Measurements from ENCODE around the gene FAM193A.
"Not testable (repeated sequence)": the region's sequence is repeated elsewhere in the genome, so short reads cannot be mapped to it uniquely, and the experiment has no call there.

Gene FAM193A

GRCh38 chr4:2728221-2728620, 191.8 kb downstream of the FAM193A start:
- no peak for DNase-seq (ENCODE audit: low read depth)

DNA sequence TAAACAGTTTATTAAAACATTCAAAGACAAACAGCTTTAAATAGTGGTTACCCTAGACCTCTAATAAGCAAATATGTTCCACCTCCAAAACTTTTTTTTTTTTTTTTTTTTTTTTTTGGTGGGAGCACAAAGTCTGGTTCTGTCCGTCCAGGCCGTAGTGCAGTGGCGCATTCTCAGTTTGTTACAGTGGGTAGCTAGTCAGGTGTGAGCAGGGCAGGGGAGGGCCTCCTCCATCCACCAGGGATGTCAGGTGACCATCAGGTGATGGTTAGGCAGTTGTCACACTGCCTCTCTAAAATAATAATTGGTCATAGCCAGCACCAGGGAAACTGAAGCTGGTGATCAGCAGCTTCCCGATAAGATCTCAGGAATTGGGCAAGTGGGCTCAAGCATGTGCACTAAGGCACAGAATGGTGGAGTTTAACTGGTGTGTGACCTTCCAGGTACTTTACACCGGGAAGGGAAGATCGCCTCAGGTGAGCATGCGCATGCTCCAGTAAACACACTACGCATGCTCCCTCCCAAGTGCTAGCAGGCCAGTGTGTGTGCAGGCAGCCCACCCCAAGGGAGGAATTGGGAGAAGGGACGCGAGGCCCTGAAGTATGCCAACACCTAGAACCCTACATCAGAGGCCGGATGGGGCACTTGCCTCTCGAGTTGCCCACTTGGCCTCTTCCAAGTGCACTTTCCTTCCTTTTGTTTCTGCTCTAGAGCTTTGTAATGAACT, 192.5 kb downstream of the FAM193A start:
- no peak for DNase-seq (ENCODE audit: low read depth)

GRCh38 chr4:2729533-2729875, 193.1 kb downstream of the FAM193A start:
- no peak for DNase-seq (ENCODE audit: low read depth)

- no peak for DNase-seq (ENCODE audit: low read depth)
These were observed 195.5 kb downstream of the FAM193A start for GRCh38 chr4:2731907-2732317.

DNA sequence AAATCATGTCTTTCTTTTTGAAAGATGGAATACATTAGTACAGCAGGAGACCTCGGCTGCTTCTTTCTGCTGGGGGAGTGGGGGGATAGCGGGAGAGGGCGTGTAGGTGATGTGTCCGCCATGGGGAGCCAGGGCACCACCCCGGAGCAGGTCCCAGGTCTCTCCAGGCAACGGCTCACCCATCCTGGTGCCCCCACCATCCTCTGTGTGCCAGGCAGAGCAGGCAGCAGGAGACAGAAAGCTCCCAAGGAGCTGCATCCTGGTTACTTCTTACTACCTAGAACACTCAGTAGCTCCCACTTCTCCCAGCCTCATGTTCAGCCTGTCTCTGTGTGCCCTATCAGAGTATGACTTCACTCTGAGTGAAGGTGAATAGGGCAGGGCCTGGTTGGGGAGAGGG, 196.1 kb downstream of the FAM193A start:
- DNase-seq (ENCODE audit: low read depth), result no peak

GRCh38 chr4:2733001-2733843, 196.8 kb downstream of the FAM193A start:
- DNase-seq (ENCODE audit: low read depth), result no peak

DNA sequence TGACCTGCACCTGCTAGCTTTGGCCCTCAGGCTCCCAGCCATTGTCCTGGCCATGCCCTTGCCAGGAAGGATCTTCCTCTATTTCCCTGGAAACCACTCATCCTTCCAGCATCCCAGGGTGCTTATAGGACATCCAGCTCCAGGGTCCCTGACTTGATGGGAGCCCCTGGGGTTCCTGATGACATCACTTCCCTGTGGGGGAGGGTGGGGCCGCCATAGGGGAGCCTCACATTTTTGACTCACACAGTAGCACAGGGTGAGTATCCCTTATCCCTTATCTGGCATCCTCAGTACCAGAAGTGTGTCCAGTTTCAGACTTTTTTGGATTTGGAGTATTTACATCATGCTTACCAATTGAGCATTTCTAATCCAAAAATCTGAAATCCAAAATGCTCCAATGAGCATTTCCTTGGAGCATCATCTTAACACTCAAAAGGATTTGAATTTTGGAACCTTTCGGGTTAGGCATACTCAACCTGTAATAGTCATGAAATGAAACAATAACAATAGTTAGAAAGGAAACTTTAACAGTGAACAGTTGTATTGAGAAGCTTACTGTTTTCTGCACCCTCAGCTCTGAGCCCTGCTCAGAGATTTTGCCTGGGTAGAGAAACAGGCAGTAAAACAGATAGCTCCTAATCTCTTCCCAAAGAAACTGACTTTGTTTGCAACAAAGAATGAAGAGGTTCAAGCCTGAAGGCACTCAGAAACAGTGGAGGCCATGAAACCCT, 197.6 kb downstream of the FAM193A start:
- no peak for DNase-seq (ENCODE audit: low read depth)

DNA sequence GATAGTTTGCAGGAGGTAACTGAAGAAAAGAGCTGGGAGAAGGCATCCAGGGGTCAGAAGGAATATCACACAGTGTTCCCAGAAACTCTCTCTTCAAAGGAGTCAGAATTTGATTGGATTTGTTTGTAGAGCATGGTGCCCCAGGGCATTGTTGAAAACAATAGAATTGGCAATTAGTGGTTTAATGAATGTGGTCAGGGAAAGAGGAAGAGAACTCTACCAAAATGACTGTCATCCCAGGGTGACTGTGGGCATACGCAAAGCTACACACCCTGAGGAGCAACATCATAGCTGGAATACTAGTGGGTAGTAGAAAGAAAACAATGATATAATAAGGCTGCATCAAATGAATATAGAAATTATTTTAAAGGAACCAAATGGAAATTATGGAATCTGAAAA, 198.2 kb downstream of the FAM193A start:
- DNase-seq (ENCODE audit: low read depth), result no peak

GRCh38 chr4:2735869-2736268, 199.4 kb downstream of the FAM193A start:
- no peak for DNase-seq (ENCODE audit: low read depth)

DNA sequence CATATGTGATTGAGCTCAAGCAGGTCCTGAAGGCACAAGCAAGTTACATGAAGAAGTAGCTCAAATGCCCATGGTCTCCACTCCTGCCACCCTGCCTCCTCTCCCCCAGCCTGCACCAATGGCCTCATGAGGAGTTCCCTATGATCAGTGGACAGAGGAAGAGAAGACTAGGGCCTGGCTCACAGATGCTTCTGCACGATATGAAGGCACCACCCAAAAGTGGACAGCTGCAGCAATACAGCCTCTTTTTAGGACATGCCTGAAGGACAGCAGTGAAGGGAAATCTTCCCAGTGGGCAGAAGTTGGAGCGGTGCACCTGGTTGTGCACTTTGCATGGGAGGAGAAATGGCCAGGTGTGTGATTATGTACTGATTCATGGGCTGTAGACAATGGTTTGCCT, 201.8 kb downstream of the FAM193A start:
- not testable (repeated sequence) for DNase-seq (ENCODE audit: low read depth)

DNA sequence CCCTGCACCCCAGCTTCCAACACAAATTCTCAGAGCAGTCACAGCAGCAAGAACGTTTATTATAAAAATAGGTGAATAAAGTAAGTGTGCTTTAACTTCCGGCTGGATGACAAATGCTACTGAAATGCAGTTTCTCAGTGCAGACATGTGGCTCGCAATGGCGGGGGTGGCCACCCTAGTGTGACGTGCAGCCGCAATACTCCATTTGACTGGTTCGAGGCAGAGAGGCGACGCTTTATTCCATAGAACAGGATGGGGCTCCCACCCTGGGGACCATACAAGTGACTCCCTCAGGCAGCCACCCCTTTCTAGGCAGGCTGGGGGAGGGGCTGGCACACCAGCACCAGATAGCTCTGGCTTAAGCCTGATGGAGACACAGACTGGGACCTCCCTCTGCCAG, 205.2 kb downstream of the FAM193A start:
- DNase-seq (ENCODE audit: low read depth), result no peak

DNA sequence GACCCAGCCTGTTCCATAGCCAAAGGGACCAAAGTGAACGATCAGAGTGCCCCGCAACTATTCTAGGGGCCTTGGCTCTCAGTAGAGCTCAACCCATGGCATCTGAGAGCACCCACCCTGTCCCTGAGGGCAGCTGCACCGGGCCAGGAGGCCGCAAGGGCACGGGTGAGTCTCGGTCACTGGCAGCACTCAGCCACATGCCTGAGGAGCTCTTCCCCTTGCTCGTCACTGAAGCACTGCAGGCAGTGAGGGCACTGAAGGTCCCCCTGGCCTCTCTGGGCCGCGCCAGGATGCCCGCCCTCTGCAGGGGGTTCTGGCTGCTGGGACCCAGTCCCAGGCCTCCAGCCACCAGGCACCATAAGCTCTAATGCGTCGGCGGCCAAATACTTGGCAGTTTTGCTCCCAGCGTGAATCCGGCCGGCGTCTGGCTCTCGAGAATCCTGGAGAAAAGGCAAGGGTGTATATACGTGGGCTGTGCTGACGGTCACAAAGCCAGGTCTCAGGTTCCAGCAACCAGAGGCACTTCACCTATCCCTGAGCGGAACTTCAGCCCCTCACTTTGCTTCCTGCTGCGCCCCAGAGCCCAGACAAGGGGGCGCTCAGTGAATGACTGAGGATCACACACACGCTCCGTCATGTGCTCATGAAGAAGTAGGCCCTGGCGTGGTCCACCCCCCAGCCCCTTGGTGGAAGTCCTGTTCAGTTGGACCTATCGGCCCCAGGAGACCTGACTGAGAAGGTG, 205.8 kb downstream of the FAM193A start:
- DNase-seq (ENCODE audit: low read depth), result no peak

- DNase-seq (ENCODE audit: low read depth), result no peak
These were observed 206.5 kb downstream of the FAM193A start for GRCh38 chr4:2742823-2743517.

DNA sequence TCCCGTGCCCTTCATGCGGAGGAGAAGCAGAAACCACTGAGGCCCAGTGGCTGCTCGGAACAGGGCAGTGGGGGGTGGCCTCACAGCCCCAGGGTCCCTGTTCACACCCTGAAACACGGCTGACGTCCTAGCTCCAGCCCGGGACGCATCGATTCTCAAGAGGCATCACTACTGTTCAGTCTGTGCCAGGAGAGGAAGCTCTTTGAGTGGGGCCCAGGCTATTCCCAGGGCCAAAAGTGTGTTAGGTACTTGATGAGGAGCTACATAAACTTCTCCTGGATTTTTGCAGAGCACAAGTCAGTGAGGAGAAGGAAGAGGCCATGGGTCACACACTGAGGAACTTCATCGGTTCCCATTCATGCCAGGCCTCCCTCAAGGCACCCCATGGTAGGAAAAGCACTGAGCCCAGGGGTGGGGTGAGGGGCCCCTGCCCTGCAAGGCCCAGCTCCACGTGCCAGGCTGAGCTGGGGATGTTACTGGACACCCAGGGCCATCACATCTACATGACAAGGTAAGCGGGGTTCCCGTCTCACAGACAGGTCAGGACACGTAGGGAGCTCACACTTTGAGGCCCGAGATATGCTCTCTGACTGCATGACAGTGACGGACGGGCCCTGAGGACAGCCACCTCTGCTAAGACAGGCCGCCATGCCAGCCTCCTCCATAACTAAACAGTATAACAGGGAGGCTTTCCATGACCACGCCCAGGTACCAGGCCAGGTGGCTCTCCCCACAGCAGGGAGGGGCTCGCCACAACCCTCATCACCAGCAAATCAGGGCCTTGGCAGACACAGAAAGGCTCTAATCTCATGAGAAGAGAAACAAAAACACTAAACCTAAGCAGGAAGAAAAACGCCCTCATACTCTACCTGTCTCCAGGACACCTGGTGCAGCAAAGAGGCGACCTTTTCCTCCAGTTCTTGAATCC, 207.3 kb downstream of the FAM193A start:
- no peak for DNase-seq (ENCODE audit: low read depth)

GRCh38 chr4:2744576-2745270, 208.3 kb downstream of the FAM193A start:
- no peak for DNase-seq (ENCODE audit: low read depth)

DNA sequence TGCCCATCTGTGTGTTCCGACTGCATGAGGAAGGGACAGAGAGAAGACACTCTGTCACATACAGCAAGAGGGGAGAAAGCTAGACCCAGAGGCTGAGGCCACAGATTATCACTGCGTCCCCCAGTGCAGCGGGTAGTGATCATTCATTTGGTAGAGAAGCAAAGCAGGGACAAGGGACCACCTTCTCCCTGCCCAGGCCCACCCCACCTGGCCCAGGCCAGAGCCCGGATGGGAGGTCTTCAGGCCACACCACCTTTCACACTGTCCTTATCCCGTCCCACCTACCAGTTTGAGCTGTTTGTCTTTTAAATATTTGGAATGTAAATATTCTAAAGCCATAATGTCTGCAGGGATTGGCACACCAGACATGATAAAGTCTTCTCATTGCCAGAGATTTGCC, 209.1 kb downstream of the FAM193A start:
- no peak for DNase-seq (ENCODE audit: low read depth)

DNA sequence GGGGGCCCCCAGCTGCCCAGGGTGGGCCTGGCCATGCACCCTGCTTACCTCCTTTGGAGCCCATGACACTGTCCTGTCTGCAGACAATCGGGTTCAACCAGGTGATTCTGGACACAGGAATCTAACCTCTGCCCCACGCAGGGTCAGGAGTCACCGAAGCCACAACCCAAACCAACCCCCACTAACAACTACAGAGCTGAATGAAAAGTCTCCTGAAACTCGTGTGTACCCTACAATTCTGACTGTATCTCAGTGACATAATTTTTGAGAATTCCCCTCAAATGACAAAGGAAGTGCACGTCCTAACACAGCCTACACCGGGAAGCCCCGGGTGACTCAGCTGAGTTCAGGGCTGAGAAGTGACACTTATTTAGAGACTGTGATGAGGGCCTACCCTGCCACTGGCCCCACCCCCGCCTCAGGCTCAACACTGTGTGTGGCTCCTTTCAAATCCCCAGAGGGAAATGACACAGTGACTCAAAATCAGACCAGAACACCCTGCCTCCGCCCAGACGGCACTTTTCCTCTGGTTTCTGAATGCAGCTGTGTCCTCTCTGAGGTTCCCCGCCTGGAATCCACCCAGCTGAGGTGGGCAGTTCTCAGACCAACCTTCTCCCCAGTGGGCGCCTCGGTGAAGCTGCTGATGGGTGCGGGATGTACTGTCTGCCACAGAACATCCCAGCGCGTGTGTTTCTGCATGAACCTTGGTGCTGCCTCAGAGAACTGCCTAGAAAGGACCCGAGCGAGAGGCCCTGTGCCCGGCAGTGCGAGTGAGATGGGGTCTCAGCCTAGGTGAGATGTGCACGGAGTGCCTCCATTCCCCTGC, 209.7 kb downstream of the FAM193A start:
- DNase-seq (ENCODE audit: low read depth), result peak; percentile 80

DNA sequence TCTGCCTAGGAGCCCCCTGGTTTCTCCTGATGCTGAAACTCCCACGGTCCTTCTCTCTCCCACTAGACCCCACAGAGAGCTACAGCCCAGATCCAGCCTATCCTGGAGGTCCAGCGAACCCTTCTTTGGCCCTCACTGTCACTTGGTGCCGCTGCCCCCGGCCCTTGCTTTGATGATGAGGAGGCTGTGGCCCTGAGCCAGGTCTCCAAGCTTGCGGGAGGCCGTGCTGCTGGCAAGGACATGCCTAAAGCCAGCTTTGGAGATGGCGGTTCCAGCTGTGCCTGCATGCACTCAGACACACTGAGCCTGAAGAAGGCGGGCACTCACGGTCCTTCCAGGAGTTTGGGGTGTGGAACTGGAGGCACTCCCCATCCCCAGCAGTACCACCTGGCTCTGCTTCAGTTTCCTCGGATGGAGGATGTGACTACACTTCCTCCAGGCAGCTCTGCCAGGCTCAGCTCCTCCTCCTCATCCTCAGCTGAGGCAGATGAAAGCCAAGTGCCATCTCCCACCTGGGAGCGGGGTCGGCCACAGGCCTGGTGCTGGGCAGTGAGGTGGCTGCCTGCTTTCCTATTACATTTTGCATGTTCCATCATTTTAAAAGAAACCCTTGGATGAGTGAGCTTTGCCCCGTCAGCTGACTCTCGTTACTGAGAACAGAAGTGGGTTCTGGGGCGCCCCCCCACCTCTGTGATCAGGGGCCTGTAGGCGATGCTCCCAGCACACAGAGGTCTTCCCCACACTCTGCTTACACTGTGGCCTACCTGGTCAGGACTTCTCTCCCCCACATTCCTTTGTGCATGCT, 210.6 kb downstream of the FAM193A start:
- DNase-seq (ENCODE audit: low read depth), result no peak
